Common myeloid progenitor, CD34-positive (primary cell): Measurements from ENCODE around the gene ZNF565.
"Not testable (repeated sequence)": the region's sequence is repeated elsewhere in the genome, so short reads cannot be mapped to it uniquely, and the experiment has no call there.

ENCODE experiments used
- CTCF ChIA-PET: fragments of 350-600 bp; sonication (Branson Sonifier 250); formaldehyde crosslinking; loops from one replicate; lab custom pipeline; 2021; ENCODE audit warnings: antibody characterized with exemption; lab: Charles Lee
- POLR2A ChIA-PET: fragments of 350-600 bp; sonication (Branson Sonifier 250); formaldehyde crosslinking; loops from one replicate; lab custom pipeline; 2021; ENCODE audit warnings: antibody characterized with exemption; lab: Charles Lee
- DNase-seq, 3 donors: peaks; one replicate each; pipeline versions ENCODE4 v3.0.0 to v3.0.0-alpha.2; 2013
- H3K27ac ChIP-seq, 2 experiments: 1 replicate in 1 of 2; 2 replicates in 1 of 2; pipeline ENCODE4 v1.7.0; 2013; ENCODE audit warnings: inconsistent platforms in 2 of 2, low read length in 2 of 2, mild to moderate bottlenecking in 2 of 2, low read depth in 1 of 2, moderate library complexity in 1 of 2; ENCODE audit not compliant: severe bottlenecking in 2 of 2, insufficient read depth in 1 of 2, poor library complexity in 1 of 2
- H3K27me3 ChIP-seq, 5 experiments: replicated peaks in 2 of 5; 1 replicate in 3 of 5; 2 replicates in 2 of 5; pipeline versions ENCODE4 v1.6.1 to v1.7.0; 2013; ENCODE audit warnings: low read length in 4 of 5, mild to moderate bottlenecking in 2 of 5, moderate library complexity in 2 of 5, inconsistent platforms in 1 of 5; ENCODE audit not compliant: insufficient read depth in 5 of 5, control insufficient read depth in 4 of 5
- H3K36me3 ChIP-seq, 4 experiments: 1 replicate in 2 of 4; 2 replicates in 2 of 4; pipeline versions ENCODE4 v1.6.1 to v1.7.0; 2013; ENCODE audit warnings: low read length in 3 of 4, control low read depth in 1 of 4, mild to moderate bottlenecking in 1 of 4; ENCODE audit not compliant: control insufficient read depth in 4 of 4, insufficient read depth in 4 of 4
- H3K4me1 ChIP-seq, 4 experiments: 1 replicate in 3 of 4; 2 replicates in 1 of 4; pipeline versions ENCODE4 v1.6.1 to v1.7.1; 2013; ENCODE audit warnings: low read length in 3 of 4, mild to moderate bottlenecking in 3 of 4, control low read depth in 1 of 4, inconsistent platforms in 1 of 4, moderate library complexity in 1 of 4; ENCODE audit not compliant: control insufficient read depth in 4 of 4, insufficient read depth in 4 of 4; ENCODE audit errors: control extremely low read depth in 1 of 4
- H3K4me3 ChIP-seq, 7 experiments: 1 replicate in 4 of 7; 2 replicates in 3 of 7; pipeline versions ENCODE4 v1.5.1 to v1.7.0; 2013; ENCODE audit warnings: mild to moderate bottlenecking in 7 of 7, low read length in 6 of 7, moderate library complexity in 6 of 7, inconsistent platforms in 2 of 7, low read depth in 2 of 7, control low read depth in 1 of 7; ENCODE audit not compliant: insufficient read depth in 4 of 7, control insufficient read depth in 1 of 7; ENCODE audit errors: extremely low read depth in 1 of 7
- H3K9me3 ChIP-seq, 5 experiments: 1 replicate in 4 of 5; 2 replicates in 1 of 5; pipeline versions ENCODE4 v1.6.1 to v1.7.1; 2013; ENCODE audit warnings: low read length in 4 of 5, mild to moderate bottlenecking in 2 of 5, inconsistent platforms in 1 of 5, low read depth in 1 of 5, moderate library complexity in 1 of 5; ENCODE audit not compliant: control insufficient read depth in 4 of 5, insufficient read depth in 2 of 5; ENCODE audit errors: control extremely low read depth in 1 of 5
- WGBS: methylation state at CpG from one replicate; pipeline ENCODE4 v1.1.5; 2013; ENCODE audit not compliant: insufficient coverage; 5-methylcytosine and 5-hydroxymethylcytosine counted together

ZNF565 gene

DNA sequence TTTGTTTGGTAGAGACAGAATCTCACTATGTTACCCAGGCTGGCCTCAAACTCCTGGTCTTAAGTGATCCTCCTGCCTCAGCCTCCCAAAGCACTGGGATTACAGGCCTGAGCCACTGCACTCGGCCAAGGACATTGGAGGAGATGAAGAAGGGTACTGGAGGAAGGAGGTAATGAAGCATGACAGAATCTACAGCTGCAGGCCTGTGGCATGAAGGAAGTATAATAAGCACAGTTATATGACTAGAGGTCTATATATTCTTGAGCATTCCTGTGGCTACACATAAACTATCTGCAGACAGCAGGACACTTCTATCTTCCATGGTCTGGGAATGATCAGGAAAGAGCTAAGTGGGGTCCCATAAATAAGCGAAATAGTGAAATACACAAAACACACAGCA lies 18.2 kb downstream of the ZNF565 start:
- Histone ChIP-seq H3K9me3 (no peaks in the 10 kb centered on the region), H3K4me1 (no peaks in the 10 kb centered on the region), H3K4me3 (no peak overlapping the region), H3K27ac (no peak overlapping the region), H3K27me3 (no peaks in the 10 kb centered on the region), H3K36me3 (peaks cover 0 to 8% (median 8%) of the 10 kb centered on the region in 4 experiments)
- CTCF ChIA-PET, result interaction anchor here (1.1 kb wide), 1 partner anchor 76 kb away, joined by 3 read pairs; no protein-coding TSS in a partner anchor
- POLR2A ChIA-PET, result no interaction called here
- WGBS, result 100% methylated on average over 1 of the region's 2 CpGs
- DNase-seq, result no peak

DNA sequence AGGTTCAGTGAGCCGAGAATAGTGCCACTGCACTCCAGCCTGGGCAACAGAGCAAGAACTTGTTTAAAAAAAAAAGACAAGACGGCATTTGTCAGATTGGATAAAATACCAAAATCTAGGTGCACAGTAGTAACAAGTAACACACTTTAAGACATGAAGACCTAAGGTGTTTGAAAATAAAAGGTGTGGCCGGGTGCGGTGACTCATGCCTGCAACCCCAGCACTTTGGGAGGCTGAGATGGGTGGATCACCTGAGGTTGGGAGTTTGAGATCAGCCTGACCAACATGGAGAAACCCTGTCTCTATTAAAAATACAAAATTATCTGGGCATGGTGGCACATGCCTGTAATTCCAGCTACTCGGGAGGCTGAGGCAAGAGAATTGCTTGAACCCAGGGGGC lies 27.7 kb downstream of the ZNF565 start:
- POLR2A ChIA-PET, H3K9me3 ChIP-seq, H3K27me3 ChIP-seq, DNase-seq, H3K4me1 ChIP-seq, H3K4me3 ChIP-seq, CTCF ChIA-PET, H3K27ac ChIP-seq: not testable (repeated sequence)
- 96% methylated on average over 3 of the region's 5 CpGs for WGBS
- peaks cover 5 to 11% (median 6%) of the 10 kb centered on the region in 4 experiments for H3K36me3 ChIP-seq

DNA sequence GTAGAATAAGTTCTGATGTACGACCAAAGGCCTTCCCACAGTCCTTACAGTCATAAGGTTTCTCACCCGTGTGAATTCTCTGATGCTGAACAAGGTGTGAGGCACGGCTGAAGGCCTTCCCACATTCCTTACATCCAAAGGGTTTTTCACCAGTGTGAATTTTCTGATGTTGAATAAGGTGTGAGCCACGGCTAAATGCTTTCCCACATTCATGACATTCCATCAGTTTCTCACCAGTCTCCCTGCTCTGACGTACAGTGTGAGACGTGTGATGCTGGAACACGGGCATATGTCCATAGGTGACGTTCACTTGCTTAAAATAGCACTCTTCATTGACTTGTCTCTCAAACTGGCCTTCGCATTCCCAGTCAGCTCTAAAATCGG lies 31.2 kb downstream of the ZNF565 start:
- Histone ChIP-seq H3K27ac (no peak overlapping the region), H3K27me3 (no peaks in the 10 kb centered on the region), H3K4me3 (no peak overlapping the region), H3K36me3 (peaks cover 5 to 11% (median 6%) of the 10 kb centered on the region in 4 experiments), H3K9me3 (no peaks in the 10 kb centered on the region), H3K4me1 (no peaks in the 10 kb centered on the region)
- DNase-seq, result no peak
- ChIA-PET POLR2A (no interaction called here), CTCF (no interaction called here)
- WGBS, result 100% methylated on average over 6 of the region's 10 CpGs

DNA sequence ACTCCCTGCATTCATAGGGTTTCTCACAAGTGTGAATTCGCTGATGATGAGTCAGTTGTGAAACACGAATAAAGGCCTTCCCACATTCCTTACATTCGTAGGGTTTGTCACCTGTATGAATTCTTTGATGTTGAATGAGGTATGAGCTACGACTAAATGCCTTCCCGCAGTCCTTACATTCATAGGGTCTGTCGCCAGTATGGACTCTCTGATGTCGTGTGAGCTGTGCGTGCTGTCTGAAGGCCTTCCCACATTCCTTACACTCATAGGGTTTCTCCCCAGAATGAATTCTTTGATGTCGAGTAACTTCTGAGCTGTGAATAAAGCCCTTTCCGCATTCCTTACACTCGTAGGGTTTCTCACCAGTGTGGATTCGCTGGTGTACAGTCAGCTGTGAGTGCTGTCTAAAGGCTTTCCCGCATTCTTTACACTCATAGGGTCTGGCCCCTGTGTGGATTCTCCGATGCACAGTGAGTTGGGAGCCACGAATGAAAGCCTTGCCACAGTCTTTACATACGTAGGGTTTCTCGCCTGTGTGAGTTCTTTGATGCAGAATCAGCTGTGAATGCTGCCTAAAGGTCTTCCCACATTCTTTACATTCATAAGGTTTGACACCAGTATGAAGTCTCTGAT lies 31.7 kb downstream of the ZNF565 start:
- over 99% methylated on average over 13 of the region's 17 CpGs for WGBS
- ChIA-PET CTCF (interaction anchor here (0.9 kb wide), 1 partner anchor 8 kb away, joined by 3 read pairs; no protein-coding TSS in a partner anchor), POLR2A (no interaction called here)
- no peak overlapping the region for H3K4me3 ChIP-seq
- H3K9me3 ChIP-seq, result no peaks in the 10 kb centered on the region
- peaks cover 5 to 11% (median 6%) of the 10 kb centered on the region in 4 experiments for H3K36me3 ChIP-seq
- no peak overlapping the region for H3K27ac ChIP-seq
- H3K4me1 ChIP-seq, result no peaks in the 10 kb centered on the region
- no peak for DNase-seq
- H3K27me3 ChIP-seq, result no peaks in the 10 kb centered on the region

DNA sequence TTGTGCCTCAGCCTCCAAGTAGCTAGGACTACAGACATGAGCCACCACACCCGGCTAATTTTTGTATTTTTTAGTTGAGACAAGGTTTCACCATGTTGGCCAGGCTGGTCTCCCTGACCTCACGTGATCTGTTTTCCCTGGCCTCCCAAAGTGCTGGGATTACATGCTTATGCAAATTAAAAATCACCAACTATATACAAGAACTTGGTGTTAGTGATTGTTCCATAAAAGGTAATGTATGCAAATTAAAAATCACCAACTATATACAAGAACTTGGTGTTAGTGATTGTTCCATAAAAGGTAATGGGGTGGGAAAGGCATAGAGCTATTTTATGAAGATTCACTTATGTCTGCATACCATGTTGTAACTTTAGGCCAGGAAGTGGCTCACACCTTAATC lies 35.4 kb downstream of the ZNF565 start:
- POLR2A ChIA-PET, H3K4me3 ChIP-seq, H3K4me1 ChIP-seq, H3K9me3 ChIP-seq, DNase-seq, H3K27me3 ChIP-seq, H3K27ac ChIP-seq: not testable (repeated sequence)
- no CpG with 5 or more reads among the region's 2 CpGs for WGBS
- CTCF ChIA-PET, result interaction anchor here (0.8 to 3.0 kb wide), 3 partner anchors 9 to 122 kb away, joined by 3 to 11 read pairs (median 8); no protein-coding TSS in a partner anchor
- H3K36me3 ChIP-seq, result peaks cover 5 to 11% (median 6%) of the 10 kb centered on the region in 4 experiments

DNA sequence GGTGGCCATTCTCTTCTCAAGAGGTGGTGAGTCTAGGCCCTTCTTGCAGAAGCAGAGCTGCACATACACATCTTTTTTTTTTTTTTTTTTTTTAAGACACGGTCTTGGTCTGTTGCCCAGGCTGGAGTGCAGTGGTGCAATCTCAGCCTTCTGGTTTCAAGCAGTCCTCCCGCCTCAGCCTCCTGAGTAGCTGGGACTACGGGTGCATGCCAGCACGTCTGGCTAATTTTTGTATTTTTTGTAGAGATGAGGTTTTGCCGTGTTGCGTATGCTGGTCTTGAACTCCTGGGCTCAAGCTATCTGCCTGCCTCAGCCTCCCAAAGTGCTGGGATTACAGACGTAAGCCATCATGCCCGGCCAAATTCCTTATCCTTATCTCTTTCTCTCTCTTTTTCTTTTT lies 40.6 kb downstream of the ZNF565 start:
- POLR2A ChIA-PET, H3K9me3 ChIP-seq, H3K27me3 ChIP-seq, DNase-seq, H3K27ac ChIP-seq, H3K4me1 ChIP-seq, H3K36me3 ChIP-seq, H3K4me3 ChIP-seq: not testable (repeated sequence)
- CTCF ChIA-PET, result interaction anchor here (0.9 to 4.2 kb wide), 4 partner anchors 11 to 119 kb away, joined by 3 to 30 read pairs (median 4); partner anchors contain the start of gene POLR2I
- WGBS, result 100% methylated on average over 8 of the region's 8 CpGs

DNA sequence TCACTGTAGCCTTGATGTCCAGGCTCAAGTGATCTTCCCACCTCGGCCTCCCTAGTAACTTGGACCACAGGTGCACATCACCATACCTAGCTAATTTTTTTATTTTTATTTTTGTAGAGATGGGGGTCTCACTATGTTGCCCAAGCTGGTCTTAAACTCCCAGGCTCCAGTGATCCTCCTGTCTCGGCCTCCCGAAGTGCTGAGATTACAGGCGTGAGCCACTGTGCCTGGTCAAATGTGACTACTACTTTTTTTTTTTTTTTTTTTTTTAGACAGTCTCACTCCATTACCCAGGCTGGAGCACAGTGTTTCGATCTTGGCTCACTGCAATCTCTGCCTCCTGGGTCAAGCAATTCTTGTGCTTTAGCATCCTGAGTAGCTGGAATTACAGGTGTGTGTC lies 41.6 kb downstream of the ZNF565 start:
- ChIA-PET POLR2A (no interaction called here), CTCF (interaction anchor here (0.7 to 4.2 kb wide), 5 partner anchors 8 to 118 kb away, joined by 3 to 30 read pairs (median 3); no protein-coding TSS in a partner anchor)
- Histone ChIP-seq H3K27ac (no peak overlapping the region), H3K27me3 (no peaks in the 10 kb centered on the region), H3K4me1 (peaks cover 0 to 3% (median 2%) of the 10 kb centered on the region in 4 experiments), H3K9me3 (no peaks in the 10 kb centered on the region), H3K36me3 (no peaks in the 10 kb centered on the region), H3K4me3 (no peak overlapping the region)
- 98% methylated on average over 4 of the region's 5 CpGs for WGBS
- DNase-seq, result no peak
